Neutrophil (primary cell): ENCODE results near the gene S100A6.

ENCODE experiments used
- H3K27ac ChIP-seq: fragments of 200-600 bp; sonication (generic); 2 replicates; pipeline ENCODE4 v1.5.1; 2016; ENCODE audit warnings: mild to moderate bottlenecking, moderate library complexity
- H3K27me3 ChIP-seq: fragments of 200-600 bp; sonication (generic); 2 replicates; pipeline ENCODE4 v1.6.0; 2016; ENCODE audit warnings: mild to moderate bottlenecking
- H3K36me3 ChIP-seq: fragments of 200-600 bp; sonication (generic); 2 replicates; pipeline ENCODE4 v1.5.1; 2017
- H3K4me1 ChIP-seq, 2 experiments: fragments of 200-600 bp in 1 of 2; sonication (generic) in 1 of 2; 1 replicate in 1 of 2; 2 replicates in 1 of 2; pipeline versions ENCODE4 v1.5.1 to v1.6.1; 2013 to 2016; ENCODE audit warnings: low read depth in 1 of 2, low read length in 1 of 2, mild to moderate bottlenecking in 1 of 2, moderate library complexity in 1 of 2; ENCODE audit not compliant: control insufficient read depth in 1 of 2, insufficient read depth in 1 of 2
- H3K4me3 ChIP-seq, 2 experiments: fragments of 200-600 bp in 1 of 2; sonication (generic) in 1 of 2; 1 replicate in 1 of 2; 2 replicates in 1 of 2; pipeline ENCODE4 v1.5.1; 2013 to 2016; ENCODE audit warnings: low read depth in 1 of 2, low read length in 1 of 2, mild to moderate bottlenecking in 1 of 2, moderate library complexity in 1 of 2
- H3K9me3 ChIP-seq: fragments of 200-600 bp; sonication (generic); 2 replicates; pipeline ENCODE4 v1.5.1; 2016
- TF ChIP-seq, protein P1 (sequence below): fragments of 200-600 bp; sonication (generic); IDR thresholded peaks from 2 replicates; pipeline ENCODE4 v1.5.1; 2016; ENCODE audit warnings: antibody characterized with exemption

Gene S100A6

DNA sequence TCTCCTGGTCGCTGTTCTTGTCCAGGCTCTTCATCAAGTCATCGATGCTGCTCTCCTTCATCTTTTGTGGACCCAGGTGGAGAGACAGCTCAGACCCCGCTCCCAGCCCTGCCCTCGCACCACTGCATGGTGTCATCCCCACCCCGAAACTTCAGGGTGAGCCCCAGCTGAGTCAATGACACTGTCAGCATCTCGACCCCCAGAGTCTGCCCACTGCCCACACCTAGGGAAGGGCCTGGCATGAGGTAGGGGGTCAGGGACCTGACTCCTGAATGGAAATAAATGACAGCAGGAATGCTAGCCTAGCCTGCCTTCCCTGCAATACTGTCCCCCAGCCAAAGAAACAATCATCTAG lies 1.6 kb upstream of the S100A6 start:
- no peak overlapping the region for H3K4me3 ChIP-seq
- TF ChIP-seq, protein P1, sequence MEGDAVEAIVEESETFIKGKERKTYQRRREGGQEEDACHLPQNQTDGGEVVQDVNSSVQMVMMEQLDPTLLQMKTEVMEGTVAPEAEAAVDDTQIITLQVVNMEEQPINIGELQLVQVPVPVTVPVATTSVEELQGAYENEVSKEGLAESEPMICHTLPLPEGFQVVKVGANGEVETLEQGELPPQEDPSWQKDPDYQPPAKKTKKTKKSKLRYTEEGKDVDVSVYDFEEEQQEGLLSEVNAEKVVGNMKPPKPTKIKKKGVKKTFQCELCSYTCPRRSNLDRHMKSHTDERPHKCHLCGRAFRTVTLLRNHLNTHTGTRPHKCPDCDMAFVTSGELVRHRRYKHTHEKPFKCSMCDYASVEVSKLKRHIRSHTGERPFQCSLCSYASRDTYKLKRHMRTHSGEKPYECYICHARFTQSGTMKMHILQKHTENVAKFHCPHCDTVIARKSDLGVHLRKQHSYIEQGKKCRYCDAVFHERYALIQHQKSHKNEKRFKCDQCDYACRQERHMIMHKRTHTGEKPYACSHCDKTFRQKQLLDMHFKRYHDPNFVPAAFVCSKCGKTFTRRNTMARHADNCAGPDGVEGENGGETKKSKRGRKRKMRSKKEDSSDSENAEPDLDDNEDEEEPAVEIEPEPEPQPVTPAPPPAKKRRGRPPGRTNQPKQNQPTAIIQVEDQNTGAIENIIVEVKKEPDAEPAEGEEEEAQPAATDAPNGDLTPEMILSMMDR = no peak
- H3K9me3 ChIP-seq = no peaks in the 10 kb centered on the region
- peaks cover 80 to 95% of the 10 kb centered on the region in 2 experiments for H3K4me1 ChIP-seq
- H3K36me3 ChIP-seq = peaks cover 14% of the 10 kb centered on the region
- no peaks in the 10 kb centered on the region for H3K27me3 ChIP-seq
- peak overlapping the region; percentile 92 for H3K27ac ChIP-seq

DNA sequence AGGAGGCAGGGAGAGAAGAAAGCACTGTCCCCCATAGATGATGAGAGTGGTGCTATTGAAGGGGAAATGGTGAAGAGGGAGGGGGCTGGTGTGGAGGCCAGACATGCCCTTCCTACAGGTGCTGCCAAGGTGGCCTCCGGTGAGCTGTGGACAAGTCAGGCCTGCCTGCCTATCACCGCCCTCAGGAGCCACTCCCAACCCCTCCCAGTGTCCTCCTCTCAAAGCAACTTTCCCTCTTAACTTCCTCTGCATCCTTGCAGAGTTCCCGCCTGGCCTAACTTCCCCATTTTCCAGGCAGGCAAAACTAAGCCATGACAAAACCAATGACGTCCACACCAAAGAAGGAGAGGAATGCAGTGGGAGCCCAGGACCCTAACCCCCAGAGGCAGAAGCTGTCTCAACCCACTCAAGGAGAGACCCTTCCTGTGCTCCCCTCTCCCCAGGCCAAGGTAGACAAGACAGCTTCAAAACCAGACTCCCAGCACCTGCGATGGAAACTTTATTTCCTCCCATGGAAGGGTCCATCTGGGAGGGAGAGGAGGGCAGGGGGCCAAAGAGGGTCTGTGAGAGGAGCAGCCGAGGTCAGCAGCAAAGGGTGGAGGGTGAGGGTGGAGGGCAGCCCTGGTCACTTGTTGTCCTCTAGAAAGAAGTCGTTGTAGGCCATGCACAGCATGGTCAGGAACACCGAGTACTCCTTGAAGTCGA lies 1.0 kb upstream of the S100A6 start:
- Histone ChIP-seq H3K4me3 (peak overlapping the region; percentile 75 to 91), H3K27me3 (no peaks in the 10 kb centered on the region), H3K9me3 (no peaks in the 10 kb centered on the region), H3K36me3 (peaks cover 14% of the 10 kb centered on the region), H3K27ac (peak overlapping the region; percentile 92), H3K4me1 (peaks cover 80 to 95% of the 10 kb centered on the region in 2 experiments)
- TF ChIP-seq, protein P1 = no peak

DNA sequence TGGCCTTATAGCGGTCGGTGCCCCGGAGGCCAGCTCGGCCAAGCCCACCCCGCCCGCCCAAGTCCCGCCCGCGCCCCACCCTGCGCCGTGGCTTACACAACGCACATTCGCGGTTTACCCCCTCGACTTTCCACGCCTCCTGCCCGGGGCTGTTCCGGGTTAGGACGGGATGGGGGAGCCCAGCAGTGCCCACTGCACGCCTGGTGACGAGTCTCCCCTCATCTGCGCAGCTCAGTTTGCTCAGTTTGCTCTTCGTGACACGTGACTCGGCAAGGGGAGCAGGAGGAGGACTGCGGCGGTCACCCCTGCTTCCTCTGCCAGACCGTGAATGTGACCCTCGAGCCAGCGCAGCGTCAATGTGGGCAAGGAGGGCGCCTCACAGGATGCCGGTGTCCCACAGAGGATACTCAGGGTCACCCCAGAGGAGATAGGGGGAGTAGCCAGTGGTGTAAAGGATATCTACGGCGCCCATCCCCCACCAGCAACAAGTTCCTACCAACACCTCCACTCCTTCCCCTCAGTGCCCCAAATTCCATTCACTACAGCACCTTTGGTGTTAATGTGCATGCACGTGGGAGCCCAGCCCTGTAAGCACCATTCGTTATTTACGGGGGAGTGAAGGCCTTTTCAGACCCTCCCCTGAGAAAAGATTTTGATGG lies 350 bp upstream of the S100A6 start:
- H3K27me3 ChIP-seq = no peaks in the 10 kb centered on the region
- peaks cover 75 to 94% of the 10 kb centered on the region in 2 experiments for H3K4me1 ChIP-seq
- no peaks in the 10 kb centered on the region for H3K9me3 ChIP-seq
- TF ChIP-seq, protein P1 = no peak
- H3K4me3 ChIP-seq = peak overlapping the region; percentile 75 to 91
- peaks cover 14% of the 10 kb centered on the region for H3K36me3 ChIP-seq
- peak overlapping the region; percentile 92 for H3K27ac ChIP-seq

DNA sequence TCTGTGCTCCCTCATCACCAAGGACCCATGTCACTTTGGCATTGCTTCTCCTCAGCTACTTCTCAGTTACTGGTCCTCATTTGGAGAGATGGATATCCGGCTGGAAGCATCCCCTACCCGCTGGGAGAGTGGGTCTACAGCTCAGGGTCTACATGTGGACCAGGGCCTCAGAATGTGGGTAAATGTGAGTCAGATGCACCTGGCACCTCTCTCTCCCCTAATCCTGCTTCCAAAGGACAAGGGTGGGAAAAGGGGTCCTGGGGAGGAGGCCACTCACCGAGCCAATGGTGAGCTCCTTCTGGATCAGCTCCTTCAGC lies 908 bp downstream of the S100A6 start:
- peaks cover 62 to 81% of the 10 kb centered on the region in 2 experiments for H3K4me1 ChIP-seq

DNA sequence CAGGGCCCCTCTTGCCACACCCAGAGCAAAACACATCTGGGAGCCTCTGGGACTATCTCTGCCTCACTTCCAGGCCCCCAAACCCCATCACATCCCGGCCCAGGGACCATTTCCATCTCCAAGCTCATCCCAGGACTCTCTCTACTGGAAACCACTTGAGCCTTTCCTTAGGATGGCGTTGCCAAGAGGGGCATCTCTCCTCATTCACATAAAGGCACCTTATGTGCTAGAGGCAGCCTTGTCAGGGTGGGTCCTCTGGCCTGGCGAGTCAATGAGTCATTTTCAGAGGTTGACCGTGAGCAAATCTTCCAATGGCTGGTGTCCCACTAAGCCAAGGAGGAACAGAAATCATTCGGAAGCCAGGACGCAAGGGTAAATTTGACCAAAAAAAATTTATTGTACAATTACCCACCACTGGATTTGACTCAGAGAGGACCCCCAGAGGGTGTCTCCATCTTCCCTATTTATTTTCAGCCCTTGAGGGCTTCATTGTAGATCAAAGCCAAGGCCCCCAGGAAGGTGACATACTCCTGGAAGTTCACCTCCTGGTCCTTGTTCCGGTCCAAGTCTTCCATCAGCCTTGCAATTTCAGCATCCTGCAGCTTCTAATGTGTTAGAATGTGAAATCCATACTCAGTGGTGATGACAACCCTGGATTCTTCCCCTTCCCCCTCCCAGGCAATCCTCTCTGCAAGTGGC lies 1.4 kb downstream of the S100A6 start:
- TF ChIP-seq, protein P1 = no peak
- H3K27ac ChIP-seq = peak overlapping the region; percentile 92
- H3K9me3 ChIP-seq = no peaks in the 10 kb centered on the region
- H3K4me3 ChIP-seq = peak overlapping the region; percentile 75 to 91
- H3K36me3 ChIP-seq = peaks cover 14% of the 10 kb centered on the region
- no peaks in the 10 kb centered on the region for H3K27me3 ChIP-seq
- H3K4me1 ChIP-seq = peaks cover 57 to 76% of the 10 kb centered on the region in 2 experiments

More for the DNA sequence above, 908 bp downstream of the S100A6 start:
- H3K27me3 ChIP-seq = no peaks in the 10 kb centered on the region
- no peaks in the 10 kb centered on the region for H3K9me3 ChIP-seq
- peaks cover 14% of the 10 kb centered on the region for H3K36me3 ChIP-seq
- TF ChIP-seq, protein P1 = no peak
- peak overlapping the region; percentile 92 for H3K27ac ChIP-seq
- peak overlapping the region; percentile 75 to 91 for H3K4me3 ChIP-seq
